Sigmoid colon (tissue), 4 donors: ENCODE measurements around the gene STAMBPL1.

Experiments
- CTCF ChIP-seq, 4 experiments: fragments of 450-650 bp in 3 of 4; fragments of 200-600 bp in 1 of 4; IDR thresholded peaks; one replicate each; pipeline ENCODE4 v1.5.1; 2016 to 2019; ENCODE audit warnings: antibody characterized with exemption in 4 of 4, mild to moderate bottlenecking in 3 of 4, moderate library complexity in 2 of 4
- POLR2A ChIP-seq, 2 donors: fragments of 450-650 bp; IDR thresholded peaks; one replicate each; pipeline ENCODE4 v1.6.1; 2016; ENCODE audit warnings: antibody characterized with exemption in 2 of 2, mild to moderate bottlenecking in 2 of 2, moderate library complexity in 2 of 2
- POLR2AphosphoS5 ChIP-seq, 4 donors: sonication (generic); formaldehyde crosslinking; IDR thresholded peaks; one replicate each; pipeline ENCODE4 v1.6.1; 2017; ENCODE audit warnings: antibody characterized with exemption in 4 of 4

GRCh38 chr10:88838766-88839350 lies 41.2 kb upstream of the STAMBPL1 start:
- TF ChIP-seq CTCF (IDR thresholded peaks at IDR 0.05): no peak
- TF ChIP-seq POLR2A (IDR thresholded peaks at IDR 0.05): no peak
- TF ChIP-seq POLR2AphosphoS5 (IDR thresholded peaks at IDR 0.05): no peak
